Activated naive CD4-positive, alpha-beta T cell treated with anti-CD3 and anti-CD28 coated beads for 36 hours (primary cell): Measurements from ENCODE around the gene TCEAL6. TPM values are rescaled to one million over a fixed set of nuclear protein-coding genes. Genes with fewer than 3 reads are reported as not detected.
"Not testable (repeated sequence)": the region's sequence is repeated elsewhere in the genome, so short reads cannot be mapped to it uniquely, and the experiment has no call there.

Source experiments
- CTCF ChIA-PET: fragments of 350-600 bp; sonication (Branson Sonifier 250); formaldehyde crosslinking; loops from one replicate; lab custom pipeline; 2021; ENCODE audit warnings: antibody characterized with exemption; lab: Charles Lee
- DNase-seq: peaks from one replicate; pipeline ENCODE4 v3.0.0-alpha.2; 2020
- H3K27ac Mint-ChIP-seq: one replicate; pipeline ENCODE4 v1.8.0; 2021; ENCODE audit warnings: mild to moderate bottlenecking, mixed read lengths
- H3K27me3 Mint-ChIP-seq: one replicate; pipeline ENCODE4 v1.8.0; 2021; ENCODE audit warnings: low read depth, mixed read lengths
- H3K36me3 Mint-ChIP-seq: one replicate; pipeline ENCODE4 v1.8.0; 2021; ENCODE audit warnings: low read depth, mixed read lengths
- H3K4me1 Mint-ChIP-seq: one replicate; pipeline ENCODE4 v1.8.0; 2021; ENCODE audit warnings: low read depth, mixed read lengths
- H3K4me3 Mint-ChIP-seq: one replicate; pipeline ENCODE4 v1.8.0; 2021; ENCODE audit warnings: mild to moderate bottlenecking, moderate library complexity, mixed read lengths
- H3K9me3 Mint-ChIP-seq: one replicate; pipeline ENCODE4 v1.8.0; 2021; ENCODE audit warnings: mixed read lengths
- intact Hi-C: fragments of 100-400 bp; cut with micrococcal nuclease; formaldehyde crosslinking; loops from one replicate; pipeline ENCODE4 v1.15.1; 2023
- total RNA-seq, 2 experiments: library from RNA; stranded (reverse); gene quantifications; one replicate each; pipeline ENCODE4 v1.2.3, GENCODE V29; 2021

TCEAL6 gene
- not detected for total RNA-seq

DNA sequence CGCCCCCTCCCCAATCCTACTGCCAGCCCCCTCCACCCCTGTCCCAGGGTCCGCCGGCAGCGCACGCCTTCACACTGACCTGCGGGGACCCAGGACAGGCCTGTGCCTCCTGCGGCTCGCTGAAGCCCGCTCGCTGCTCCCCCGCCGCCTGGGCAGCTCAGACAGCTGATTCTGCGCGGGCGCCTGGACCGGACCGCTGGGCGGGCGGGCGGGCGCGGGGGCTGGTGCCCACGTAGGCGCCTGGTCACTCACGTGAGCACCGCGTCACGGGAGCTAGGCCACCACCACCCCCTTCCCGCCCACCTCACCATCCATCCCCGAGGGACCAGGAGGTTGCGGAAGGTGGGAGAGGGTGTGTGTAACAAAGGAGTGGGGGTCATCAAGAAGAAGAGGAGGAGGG, at the start of gene TCEAL6:
Gene TCEAL6, minus strand, starts transcription at position 208 of the 400 bp plus-strand sequence.
- intact Hi-C loops, H3K36me3 Mint-ChIP-seq, DNase-seq, H3K4me1 Mint-ChIP-seq, CTCF ChIA-PET, H3K27ac Mint-ChIP-seq, H3K4me3 Mint-ChIP-seq, H3K9me3 Mint-ChIP-seq: not testable (repeated sequence)
- H3K27me3 Mint-ChIP-seq = peaks cover 19% of the 10 kb centered on the region

DNA sequence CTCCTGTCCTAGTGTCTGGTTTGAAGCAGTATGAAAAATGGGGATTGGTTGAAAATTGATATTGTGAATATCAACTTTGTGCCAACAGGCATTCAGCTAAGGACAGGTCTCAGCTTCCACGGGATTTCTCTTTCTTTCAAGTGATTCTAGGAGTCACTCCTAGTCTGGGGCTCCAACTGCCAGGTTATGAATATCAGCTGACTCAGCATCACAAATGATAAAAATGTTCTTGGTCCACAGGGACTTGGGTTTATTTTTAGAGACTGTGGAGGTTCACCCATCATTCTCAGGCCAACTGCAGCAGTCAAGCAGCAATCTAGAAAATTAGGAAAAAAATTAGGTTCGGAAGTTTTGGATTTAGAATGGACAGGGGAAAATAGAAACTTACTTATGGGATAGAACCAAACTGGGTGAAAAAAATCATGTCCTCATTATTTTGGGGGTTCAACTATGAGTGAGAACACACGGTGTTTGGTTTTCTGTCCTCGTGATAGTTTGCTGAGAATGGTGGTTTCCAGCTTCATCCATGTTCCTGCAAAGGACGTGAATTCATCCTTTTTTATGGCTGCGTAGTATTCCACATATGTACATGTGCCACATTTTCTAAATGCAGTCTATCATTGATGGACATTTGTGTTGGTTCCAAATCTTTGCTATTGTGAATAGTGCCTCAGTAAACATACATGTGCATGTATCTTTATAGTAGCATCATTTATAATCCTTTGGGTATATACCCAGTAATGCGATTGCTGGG, 43.9 kb upstream of the TCEAL6 start:
- H3K27me3 Mint-ChIP-seq = no peaks in the 10 kb centered on the region
- no peak overlapping the region for H3K4me3 Mint-ChIP-seq
- CTCF ChIA-PET = no interaction called here
- no peaks in the 10 kb centered on the region for H3K36me3 Mint-ChIP-seq
- no peaks in the 10 kb centered on the region for H3K4me1 Mint-ChIP-seq
- H3K27ac Mint-ChIP-seq = no peak overlapping the region
- intact Hi-C loops = no loop called here
- peaks cover 4% of the 10 kb centered on the region for H3K9me3 Mint-ChIP-seq
- DNase-seq = no peak

GRCh38 chrX:102155806-102156179, 13.5 kb upstream of the TCEAL6 start, which contains the start of gene BEX5:
TSS of gene BEX5 (minus strand) at chrX:102155977. CDS start at chrX:102154265, 1,712 bp downstream.
- H3K27ac Mint-ChIP-seq = peak within 1 kb of the TSS; percentile 84
- intact Hi-C loops = loop anchor here (1.0 to 5.0 kb wide), 4 partner anchors 497 to 1103 kb away; partner anchors contain the start of gene TRMT2B

DNA sequence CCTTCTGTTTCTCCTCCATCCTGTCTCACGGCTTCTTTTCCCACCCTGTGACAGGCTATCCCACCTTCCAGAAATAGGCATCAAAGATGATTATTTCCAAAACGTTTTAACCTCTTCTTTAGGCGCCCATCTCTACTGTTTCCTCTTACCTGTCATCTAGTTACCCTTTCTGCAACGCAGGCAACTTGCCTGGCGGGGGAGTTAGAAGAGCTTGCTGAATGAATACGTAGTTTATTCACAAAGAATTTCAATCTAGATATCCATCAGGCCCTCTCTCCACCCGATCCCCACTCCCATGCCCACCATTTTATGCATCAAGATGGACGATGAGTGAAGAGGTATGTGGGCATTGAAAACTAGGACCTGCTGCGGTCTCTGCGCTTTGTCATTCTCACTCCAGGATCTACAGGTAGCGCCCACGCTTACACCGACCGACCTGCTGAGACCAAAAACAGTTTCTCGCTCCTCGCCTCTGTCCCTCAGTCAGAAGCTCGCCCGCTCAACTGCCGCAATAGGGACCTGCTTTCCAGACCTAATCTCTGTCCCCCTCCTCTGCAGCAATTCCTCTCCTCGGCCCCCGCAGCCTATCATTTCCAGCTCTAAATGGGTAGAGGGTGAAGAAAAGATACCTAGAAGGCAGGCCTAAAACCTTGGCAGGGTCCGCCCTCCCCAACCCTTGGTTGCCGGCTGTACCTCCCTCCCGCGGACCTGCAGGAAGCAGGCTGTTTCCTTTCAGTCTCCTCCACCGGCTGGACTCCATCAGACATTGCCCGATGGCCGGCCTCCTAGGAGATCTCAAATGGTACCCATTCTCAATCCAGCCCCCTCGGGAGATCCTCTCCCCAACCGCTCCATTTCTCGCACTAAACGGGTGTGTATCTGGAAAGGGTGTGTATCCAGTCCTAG, 12.9 kb upstream of the TCEAL6 start:
- Mint-ChIP-seq H3K36me3 (no peaks in the 10 kb centered on the region), H3K4me3 (peak overlapping the region; percentile 98), H3K27ac (peak overlapping the region; percentile 84), H3K9me3 (no peaks in the 10 kb centered on the region), H3K4me1 (peaks cover 11% of the 10 kb centered on the region), H3K27me3 (peaks cover 3% of the 10 kb centered on the region)
- intact Hi-C loops = loop anchor here (2.0 to 5.0 kb wide), 3 partner anchors 498 to 1103 kb away; partner anchors contain the start of gene TRMT2B
- CTCF ChIA-PET = interaction anchor here (1.1 to 1.2 kb wide), 2 partner anchors 11 to 188 kb away, joined by 3 read pairs; no protein-coding TSS in a partner anchor
- DNase-seq = peak; percentile 27

More at GRCh38 chrX:102155806-102156179, 13.5 kb upstream of the TCEAL6 start, which contains the start of gene BEX5:
- Mint-ChIP-seq H3K27me3 (peaks cover 3% of the 10 kb centered on the region), H3K4me3 (peak within 1 kb of the TSS; percentile 98), H3K4me1 (peaks cover 11% of the 10 kb centered on the region), H3K9me3 (no peaks in the 10 kb centered on the region), H3K36me3 (no peaks in the 10 kb centered on the region)
- CTCF ChIA-PET = interaction anchor here (1.2 kb wide), 1 partner anchor 187 kb away, joined by 3 read pairs; no protein-coding TSS in a partner anchor
- peak; percentile 73 for DNase-seq

DNA sequence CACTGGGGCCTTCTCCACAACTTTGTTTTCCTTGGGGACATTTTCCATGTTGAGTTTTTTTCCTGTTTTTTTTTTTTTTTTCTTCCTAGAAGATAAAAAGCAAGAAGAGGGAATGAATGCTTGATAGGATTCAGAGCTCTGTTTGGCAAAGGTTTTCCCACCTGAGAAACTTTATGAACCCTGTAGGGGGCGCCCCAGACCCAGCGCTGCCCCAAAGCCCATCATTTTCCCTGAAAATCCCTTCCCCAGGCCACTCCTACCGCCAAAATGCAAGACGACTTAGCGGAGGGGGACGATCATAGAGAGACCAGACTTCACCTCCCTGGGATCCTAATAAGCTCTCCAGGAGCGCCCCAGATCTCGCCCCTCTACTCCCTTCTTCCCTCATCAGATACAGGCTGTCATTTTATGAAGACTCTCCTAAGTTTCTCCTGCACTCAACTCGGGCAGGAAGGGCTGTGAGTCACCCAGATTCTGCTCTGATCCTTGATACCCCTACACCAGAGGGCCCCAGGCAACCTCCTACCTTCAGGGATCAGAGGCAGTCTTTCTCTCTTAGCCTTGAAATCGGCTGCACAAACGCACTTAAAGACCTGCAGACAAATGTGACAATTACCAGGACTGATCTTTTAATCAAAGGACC, 12.1 kb upstream of the TCEAL6 start:
- Mint-ChIP-seq H3K4me1 (peaks cover 11% of the 10 kb centered on the region), H3K9me3 (no peaks in the 10 kb centered on the region), H3K36me3 (no peaks in the 10 kb centered on the region), H3K27ac (no peak overlapping the region), H3K27me3 (no peaks in the 10 kb centered on the region), H3K4me3 (peak overlapping the region; percentile 98)
- CTCF ChIA-PET = interaction anchor here (0.6 to 1.1 kb wide), 4 partner anchors 10 to 895 kb away, joined by 3 to 4 read pairs (median 4); no protein-coding TSS in a partner anchor
- intact Hi-C loops = loop anchor here (2.0 kb wide), 1 partner anchor 498 kb away; no protein-coding TSS in a partner anchor
- peak; percentile 21 for DNase-seq

DNA sequence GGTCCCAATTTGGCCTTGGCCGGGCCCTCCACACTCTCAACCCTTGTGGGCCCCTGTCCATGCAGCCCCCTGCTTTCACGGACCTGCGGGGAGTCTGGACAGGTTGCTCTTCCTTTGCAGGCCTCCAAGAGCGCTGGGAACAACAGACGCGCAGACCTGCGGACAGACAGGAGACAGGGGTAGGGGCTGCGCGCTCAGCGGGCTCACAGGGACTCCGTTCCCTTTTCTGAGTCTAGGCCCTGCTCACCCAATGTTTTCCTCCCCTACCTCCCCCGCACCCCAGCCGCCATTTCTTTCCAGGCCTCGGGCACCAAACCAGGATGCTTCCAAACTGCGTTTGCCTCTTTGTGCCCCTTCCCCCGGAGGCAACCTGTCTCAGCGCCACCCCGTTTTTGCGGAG, 650 bp downstream of the TCEAL6 start:
- H3K27ac Mint-ChIP-seq, H3K4me1 Mint-ChIP-seq, H3K9me3 Mint-ChIP-seq, CTCF ChIA-PET, intact Hi-C loops, DNase-seq, H3K4me3 Mint-ChIP-seq, H3K36me3 Mint-ChIP-seq: not testable (repeated sequence)
- peaks cover 23% of the 10 kb centered on the region for H3K27me3 Mint-ChIP-seq

GRCh38 chrX:102140876-102141275, 1.4 kb downstream of the TCEAL6 start:
- intact Hi-C loops, H3K4me3 Mint-ChIP-seq: not testable (repeated sequence)

DNA sequence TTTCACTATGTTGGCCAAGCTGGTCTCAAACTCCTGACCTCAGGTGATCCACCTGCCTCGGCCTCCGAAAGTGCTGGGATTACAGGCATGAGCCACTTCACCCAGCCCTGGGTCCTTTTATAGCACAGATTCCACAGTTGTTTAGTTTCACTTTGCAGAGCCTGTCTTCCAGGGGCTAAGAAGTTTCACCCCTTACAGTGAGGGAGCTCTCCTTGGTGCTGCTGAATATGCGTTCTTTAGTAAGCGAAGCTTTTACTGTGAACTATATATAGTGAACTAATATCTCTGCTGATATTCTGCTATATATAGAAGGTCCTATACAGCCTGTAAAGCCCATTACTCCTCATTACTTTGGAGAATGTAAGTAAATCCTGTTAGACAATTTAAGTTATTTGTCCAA, 4.2 kb downstream of the TCEAL6 start:
- peaks cover 3% of the 10 kb centered on the region for H3K4me1 Mint-ChIP-seq
- H3K27ac Mint-ChIP-seq = no peak overlapping the region
- CTCF ChIA-PET = no interaction called here
- H3K36me3 Mint-ChIP-seq = no peaks in the 10 kb centered on the region
- no peaks in the 10 kb centered on the region for H3K9me3 Mint-ChIP-seq
- DNase-seq = no peak
- intact Hi-C loops = no loop called here
- peaks cover 15% of the 10 kb centered on the region for H3K27me3 Mint-ChIP-seq
- H3K4me3 Mint-ChIP-seq = no peak overlapping the region

More at GRCh38 chrX:102140876-102141275, 1.4 kb downstream of the TCEAL6 start:
- CTCF ChIA-PET, H3K27ac Mint-ChIP-seq, DNase-seq, H3K4me1 Mint-ChIP-seq, H3K36me3 Mint-ChIP-seq, H3K9me3 Mint-ChIP-seq: not testable (repeated sequence)
- H3K27me3 Mint-ChIP-seq = peaks cover 25% of the 10 kb centered on the region

DNA sequence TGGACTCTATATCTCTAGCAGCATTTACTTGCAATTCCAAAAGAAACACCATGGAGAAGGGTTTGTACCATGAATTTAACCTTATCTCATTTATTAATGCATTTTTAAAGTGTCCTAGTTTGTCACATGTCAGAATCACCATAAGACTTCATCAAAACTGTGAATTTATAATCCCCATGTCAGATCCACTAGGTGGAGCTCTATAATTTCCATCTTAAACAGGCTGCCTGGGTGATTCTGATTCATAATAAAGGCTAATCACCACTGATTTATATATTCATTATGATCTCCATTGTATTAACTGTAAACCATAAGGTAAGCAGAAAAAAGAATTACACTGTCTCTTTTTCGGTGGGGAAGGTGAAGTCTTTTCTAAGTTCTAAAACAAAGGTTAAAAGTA, 12.8 kb downstream of the TCEAL6 start:
- Mint-ChIP-seq H3K27ac (no peak overlapping the region), H3K9me3 (no peaks in the 10 kb centered on the region), H3K27me3 (peaks cover 27% of the 10 kb centered on the region), H3K4me1 (peaks cover 4% of the 10 kb centered on the region), H3K36me3 (no peaks in the 10 kb centered on the region), H3K4me3 (no peak overlapping the region)
- intact Hi-C loops = loop anchor here (10.0 kb wide), 1 partner anchor 775 kb away; no protein-coding TSS in a partner anchor
- no peak for DNase-seq
- CTCF ChIA-PET = no interaction called here

DNA sequence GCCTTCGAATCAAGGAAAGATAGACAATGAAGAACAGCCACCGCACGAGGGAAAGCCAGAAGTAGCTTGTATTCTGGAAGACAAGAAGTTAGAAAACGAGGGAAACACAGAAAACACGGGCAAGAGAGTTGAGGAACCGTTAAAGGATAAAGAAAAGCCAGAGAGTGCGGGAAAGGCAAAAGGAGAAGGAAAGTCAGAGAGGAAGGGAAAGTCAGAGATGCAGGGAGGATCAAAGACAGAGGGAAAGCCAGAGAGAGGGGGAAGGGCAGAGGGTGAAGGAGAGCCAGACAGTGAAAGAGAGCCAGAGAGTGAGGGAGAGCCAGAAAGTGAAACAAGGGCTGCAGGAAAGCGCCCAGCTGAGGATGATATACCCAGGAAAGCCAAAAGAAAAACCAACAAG, 15.4 kb downstream of the TCEAL6 start:
- H3K36me3 Mint-ChIP-seq = no peaks in the 10 kb centered on the region
- peaks cover 4% of the 10 kb centered on the region for H3K4me1 Mint-ChIP-seq
- DNase-seq = no peak
- no peak overlapping the region for H3K27ac Mint-ChIP-seq
- no peak overlapping the region for H3K4me3 Mint-ChIP-seq
- CTCF ChIA-PET = no interaction called here
- intact Hi-C loops = loop anchor here (10.0 kb wide), 1 partner anchor 778 kb away; no protein-coding TSS in a partner anchor
- H3K27me3 Mint-ChIP-seq = peaks cover 19% of the 10 kb centered on the region
- H3K9me3 Mint-ChIP-seq = no peaks in the 10 kb centered on the region

GRCh38 chrX:102126080-102126818, 16.0 kb downstream of the TCEAL6 start:
- intact Hi-C loops = loop anchor here (10.0 kb wide), 1 partner anchor 779 kb away; no protein-coding TSS in a partner anchor
- Mint-ChIP-seq H3K27me3 (peaks cover 19% of the 10 kb centered on the region), H3K4me3 (peak overlapping the region; percentile 32)
- CTCF ChIA-PET, H3K27ac Mint-ChIP-seq, H3K36me3 Mint-ChIP-seq, H3K9me3 Mint-ChIP-seq, H3K4me1 Mint-ChIP-seq, DNase-seq: not testable (repeated sequence)
